ENCODE measurements around the gene PLOD3. TPM values are rescaled to one million over a fixed set of nuclear protein-coding genes. Genes with fewer than 3 reads are reported as not detected.

Gene PLOD3
- total and polyA plus RNA-seq, 9 of the 15 experiments (the other 6 are each of a cell fraction or from before 2014, with no cell fraction given): 2.8 to 101 (median 30.9) TPM

- TF ChIP-seq, protein P1, sequence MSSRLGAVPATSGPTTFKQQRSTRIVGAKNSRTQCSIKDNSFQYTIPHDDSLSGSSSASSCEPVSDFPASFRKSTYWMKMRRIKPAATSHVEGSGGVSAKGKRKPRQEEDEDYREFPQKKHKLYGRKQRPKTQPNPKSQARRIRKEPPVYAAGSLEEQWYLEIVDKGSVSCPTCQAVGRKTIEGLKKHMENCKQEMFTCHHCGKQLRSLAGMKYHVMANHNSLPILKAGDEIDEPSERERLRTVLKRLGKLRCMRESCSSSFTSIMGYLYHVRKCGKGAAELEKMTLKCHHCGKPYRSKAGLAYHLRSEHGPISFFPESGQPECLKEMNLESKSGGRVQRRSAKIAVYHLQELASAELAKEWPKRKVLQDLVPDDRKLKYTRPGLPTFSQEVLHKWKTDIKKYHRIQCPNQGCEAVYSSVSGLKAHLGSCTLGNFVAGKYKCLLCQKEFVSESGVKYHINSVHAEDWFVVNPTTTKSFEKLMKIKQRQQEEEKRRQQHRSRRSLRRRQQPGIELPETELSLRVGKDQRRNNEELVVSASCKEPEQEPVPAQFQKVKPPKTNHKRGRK (tag; IDR thresholded peaks at IDR 0.05): no peak
- TF ChIP-seq CBX3 (IDR thresholded peaks at IDR 0.05; ENCODE audit: borderline replicate concordance in 1 of 2, low read length in 2 of 2) (peak in 1 of 2 experiments; percentile 44; a peak in 1 of 3 replicates), MTA3 (IDR thresholded peaks at IDR 0.05; ENCODE audit: borderline replicate concordance) (0 out of 2 replicates have a peak, but pooled peaks have one; percentile 60), BRF1 (IDR thresholded peaks at IDR 0.05; ENCODE audit: borderline replicate concordance, extremely low read depth, insufficient read length) (no peak), SOX6 (IDR thresholded peaks at IDR 0.05) (0 out of 2 replicates have a peak, but pooled peaks have one; percentile 10), SAFB (IDR thresholded peaks at IDR 0.05; ENCODE audit: borderline replicate concordance, low read depth, low read length) (no peak), NFATC3 (IDR thresholded peaks at IDR 0.05) (no peak), NFRKB (IDR thresholded peaks at IDR 0.05; ENCODE audit: low read depth) (0 out of 2 replicates have a peak, but pooled peaks have one; percentile 34), ETV6 (IDR thresholded peaks at IDR 0.05; ENCODE audit: borderline replicate concordance in 1 of 2, low read depth in 2 of 2, low read length in 1 of 2) (no peak), ETV6 (CRISPR knock-in tag; IDR thresholded peaks at IDR 0.05; ENCODE audit: borderline replicate concordance) (no peak), PRDM10 (IDR thresholded peaks at IDR 0.05; ENCODE audit: partially characterized antibody) (peak; percentile 23), IRF9 (tag; IDR thresholded peaks at IDR 0.05) (0 out of 2 replicates have a peak, but pooled peaks have one; percentile 14), FOXM1 (IDR thresholded peaks at IDR 0.05; ENCODE audit: low read depth) (no peak), FOXM1 (CRISPR knock-in tag; IDR thresholded peaks at IDR 0.05; ENCODE audit: low read depth) (no peak), HDAC2 (IDR thresholded peaks at IDR 0.05) (peak; percentile 51; the same call in 1 of the 2 replicates)
- TF ChIP-seq, protein P2, sequence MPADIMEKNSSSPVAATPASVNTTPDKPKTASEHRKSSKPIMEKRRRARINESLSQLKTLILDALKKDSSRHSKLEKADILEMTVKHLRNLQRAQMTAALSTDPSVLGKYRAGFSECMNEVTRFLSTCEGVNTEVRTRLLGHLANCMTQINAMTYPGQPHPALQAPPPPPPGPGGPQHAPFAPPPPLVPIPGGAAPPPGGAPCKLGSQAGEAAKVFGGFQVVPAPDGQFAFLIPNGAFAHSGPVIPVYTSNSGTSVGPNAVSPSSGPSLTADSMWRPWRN (IDR thresholded peaks at IDR 0.05; ENCODE audit: low read depth): 0 out of 2 replicates have a peak, but pooled peaks have one; percentile 11
- TF ChIP-seq, protein P3, sequence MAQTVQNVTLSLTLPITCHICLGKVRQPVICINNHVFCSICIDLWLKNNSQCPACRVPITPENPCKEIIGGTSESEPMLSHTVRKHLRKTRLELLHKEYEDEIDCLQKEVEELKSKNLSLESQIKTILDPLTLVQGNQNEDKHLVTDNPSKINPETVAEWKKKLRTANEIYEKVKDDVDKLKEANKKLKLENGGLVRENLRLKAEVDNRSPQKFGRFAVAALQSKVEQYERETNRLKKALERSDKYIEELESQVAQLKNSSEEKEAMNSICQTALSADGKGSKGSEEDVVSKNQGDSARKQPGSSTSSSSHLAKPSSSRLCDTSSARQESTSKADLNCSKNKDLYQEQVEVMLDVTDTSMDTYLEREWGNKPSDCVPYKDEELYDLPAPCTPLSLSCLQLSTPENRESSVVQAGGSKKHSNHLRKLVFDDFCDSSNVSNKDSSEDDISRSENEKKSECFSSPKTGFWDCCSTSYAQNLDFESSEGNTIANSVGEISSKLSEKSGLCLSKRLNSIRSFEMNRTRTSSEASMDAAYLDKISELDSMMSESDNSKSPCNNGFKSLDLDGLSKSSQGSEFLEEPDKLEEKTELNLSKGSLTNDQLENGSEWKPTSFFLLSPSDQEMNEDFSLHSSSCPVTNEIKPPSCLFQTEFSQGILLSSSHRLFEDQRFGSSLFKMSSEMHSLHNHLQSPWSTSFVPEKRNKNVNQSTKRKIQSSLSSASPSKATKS (CRISPR knock-in tag; IDR thresholded peaks at IDR 0.05): no peak
Measured at GRCh38 chr7:101218236-101219125, 1.1 kb upstream of the PLOD3 start (continued).

All from K562 (cell line).